ENCODE data around the gene DLGAP1. TPM values are rescaled to one million over a fixed set of nuclear protein-coding genes. Genes with fewer than 3 reads are reported as not detected.

DLGAP1 gene
- total RNA-seq, 1 donor from 2014 or later: 2.0 TPM

- Histone ChIP-seq H3K27ac (no peak overlapping the region), H3K36me3 (no peaks in the 10 kb centered on the region), H3K4me1 (no peaks in the 10 kb centered on the region), H3K27me3 (no peaks in the 10 kb centered on the region), H3K4me3 (no peak overlapping the region), H3K9me3 (no peaks in the 10 kb centered on the region)
- no peak for DNase-seq (ENCODE audit: low spot score in 2 of 2)
- TF ChIP-seq CTCF (IDR thresholded peaks at IDR 0.05): no peak
- intact Hi-C loops (cut with DNase I): no loop called here
Observed at GRCh38 chr18:4084382-4084900, 370.7 kb downstream of the DLGAP1 start.

DNA sequence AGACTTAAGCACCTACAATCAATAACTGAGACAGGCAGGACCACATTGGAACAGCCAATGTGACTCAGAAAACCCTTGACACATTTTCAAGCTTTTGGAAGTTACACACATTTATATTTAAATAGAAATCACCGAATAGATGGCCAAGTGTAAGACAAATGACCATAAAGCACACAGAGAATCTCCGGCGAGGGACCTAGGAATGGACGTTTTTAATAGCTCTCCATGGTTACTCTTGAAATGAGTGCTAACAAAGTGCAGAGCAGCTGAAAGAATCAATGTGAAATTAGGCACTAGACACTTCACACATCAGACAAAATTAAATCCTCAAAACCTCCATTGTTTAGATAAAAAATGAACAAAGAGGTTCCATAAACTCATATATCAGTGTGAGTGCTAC, 376.9 kb downstream of the DLGAP1 start:
- Histone ChIP-seq H3K9me3 (no peaks in the 10 kb centered on the region), H3K36me3 (no peaks in the 10 kb centered on the region), H3K4me1 (no peaks in the 10 kb centered on the region), H3K4me3 (no peak overlapping the region), H3K27ac (no peak overlapping the region), H3K27me3 (no peaks in the 10 kb centered on the region)
- intact Hi-C loops (cut with DNase I): no loop called here
- no peak for DNase-seq (ENCODE audit: low spot score in 2 of 2)
- TF ChIP-seq CTCF (IDR thresholded peaks at IDR 0.05): no peak

GRCh38 chr18:4077721-4078120, 377.4 kb downstream of the DLGAP1 start:
- Histone ChIP-seq H3K27me3 (no peaks in the 10 kb centered on the region), H3K4me3 (no peak overlapping the region), H3K36me3 (no peaks in the 10 kb centered on the region), H3K27ac (no peak overlapping the region), H3K9me3 (no peaks in the 10 kb centered on the region), H3K4me1 (no peaks in the 10 kb centered on the region)
- no peak for DNase-seq (ENCODE audit: low spot score in 2 of 2)
- intact Hi-C loops (cut with DNase I): no loop called here
- no peak for TF ChIP-seq CTCF (IDR thresholded peaks at IDR 0.05)

DNA sequence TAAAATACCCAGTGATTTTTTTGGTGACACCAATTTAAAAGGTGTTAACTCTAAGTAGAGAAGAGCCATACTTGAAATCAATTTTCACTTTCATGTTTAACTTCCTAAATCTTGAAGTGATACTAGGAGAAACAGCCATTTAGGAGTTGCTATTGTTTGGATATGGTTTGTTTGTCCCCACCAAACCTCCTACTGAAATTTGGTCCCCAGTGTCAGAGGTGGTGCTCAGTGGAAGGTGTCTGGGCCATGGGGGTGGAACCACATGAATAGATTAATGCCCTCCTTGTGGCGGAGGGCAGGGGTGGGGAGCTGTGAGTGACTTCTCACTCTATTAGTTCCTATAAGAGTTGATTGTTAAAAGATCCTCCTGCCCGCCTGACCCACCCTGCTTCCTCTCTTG, 377.9 kb downstream of the DLGAP1 start:
- TF ChIP-seq CTCF (IDR thresholded peaks at IDR 0.05): no peak
- intact Hi-C loops (cut with DNase I): no loop called here
- no peaks in the 10 kb centered on the region for H3K9me3 ChIP-seq
- DNase-seq (ENCODE audit: low spot score in 2 of 2): no peak
- no peaks in the 10 kb centered on the region for H3K4me1 ChIP-seq
- no peak overlapping the region for H3K27ac ChIP-seq
- no peak overlapping the region for H3K4me3 ChIP-seq
- no peaks in the 10 kb centered on the region for H3K27me3 ChIP-seq
- H3K36me3 ChIP-seq: no peaks in the 10 kb centered on the region

- intact Hi-C loops (cut with DNase I): no loop called here
- Histone ChIP-seq H3K9me3 (no peaks in the 10 kb centered on the region), H3K27me3 (no peaks in the 10 kb centered on the region), H3K4me1 (no peaks in the 10 kb centered on the region), H3K36me3 (no peaks in the 10 kb centered on the region), H3K27ac (no peak overlapping the region), H3K4me3 (no peak overlapping the region)
- DNase-seq (ENCODE audit: low spot score in 2 of 2): no peak
- no peak for TF ChIP-seq CTCF (IDR thresholded peaks at IDR 0.05)
Observed at GRCh38 chr18:4074647-4075046, 380.5 kb downstream of the DLGAP1 start.

DNA sequence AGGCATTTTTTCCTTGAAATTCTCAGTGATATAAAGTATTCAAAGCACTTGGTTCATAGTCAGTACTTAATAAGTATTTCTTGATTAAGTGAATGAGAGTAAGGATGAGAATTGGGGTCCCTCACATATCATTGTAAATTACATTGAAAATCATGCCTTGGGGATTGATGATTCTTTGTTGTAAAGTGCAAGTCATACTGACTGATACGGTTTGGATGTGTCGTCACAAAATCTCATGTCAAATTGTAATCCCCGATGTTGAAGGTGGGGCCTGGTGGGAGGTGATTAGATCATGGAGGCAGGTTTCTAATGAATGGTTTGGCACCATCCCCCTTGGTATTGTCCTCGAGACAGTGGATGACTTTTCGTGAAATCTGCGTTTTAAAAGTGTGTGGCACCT, 385.9 kb downstream of the DLGAP1 start:
- peaks cover 0 to 4% of the 10 kb centered on the region in 2 donors for H3K9me3 ChIP-seq
- H3K4me3 ChIP-seq: no peak overlapping the region
- intact Hi-C loops (cut with DNase I): loop anchor here (2.0 kb wide), 1 partner anchor 298 kb away; no protein-coding TSS in a partner anchor
- H3K36me3 ChIP-seq: no peaks in the 10 kb centered on the region
- H3K4me1 ChIP-seq: no peaks in the 10 kb centered on the region
- no peaks in the 10 kb centered on the region for H3K27me3 ChIP-seq
- no peak for TF ChIP-seq CTCF (IDR thresholded peaks at IDR 0.05)
- no peak overlapping the region for H3K27ac ChIP-seq
- DNase-seq (ENCODE audit: low spot score in 2 of 2): no peak

All from ascending aorta (tissue), 2 donors.